Measurements from ENCODE around the gene GPR160. TPM values are rescaled to one million over a fixed set of nuclear protein-coding genes. Genes with fewer than 3 reads are reported as not detected.

Gene GPR160
- total RNA-seq, result 7.7 TPM
- polyA plus RNA-seq, result 5.1 TPM
- long read RNA-seq, donor 1, partial matches to known transcripts, result 0 of 1 reads
- long read RNA-seq, donor 1, other reads (novel, unspliced or antisense), result 0 of 1 reads
- long read RNA-seq, donor 2, result 0 reads
- long read RNA-seq, donor 3, partial matches to known transcripts, result 11 of 13 reads
- long read RNA-seq, donor 3, other reads (novel, unspliced or antisense), result 0 of 13 reads
- long read RNA-seq, donor 4, result 0 reads
- long read RNA-seq, donor 5, transcript GPR160-201 (4 exons, 2,039 nt), result major isoform, 8 of 8 reads
- long read RNA-seq, donor 5, partial matches to known transcripts, result 0 of 8 reads
- long read RNA-seq, donor 5, other reads (novel, unspliced or antisense), result 0 of 8 reads
- long read RNA-seq, donor 6, partial matches to known transcripts, result 0 of 1 reads
- long read RNA-seq, donor 6, other reads (novel, unspliced or antisense), result 0 of 1 reads
- long read RNA-seq, donor 7, partial matches to known transcripts, result 0 of 5 reads
- long read RNA-seq, donor 7, other reads (novel, unspliced or antisense), result 0 of 5 reads
- long read RNA-seq, donor 8, partial matches to known transcripts, result 0 of 1 reads
- long read RNA-seq, donor 8, other reads (novel, unspliced or antisense), result 0 of 1 reads
- long read RNA-seq, donor 9, partial matches to known transcripts, result 0 of 3 reads
- long read RNA-seq, donor 9, other reads (novel, unspliced or antisense), result 0 of 3 reads
- long read RNA-seq, donor 10, partial matches to known transcripts, result 0 of 2 reads
- long read RNA-seq, donor 10, other reads (novel, unspliced or antisense), result 0 of 2 reads

- H3K36me3 ChIP-seq (ENCODE audit: control insufficient read depth in 2 of 2, insufficient read depth in 2 of 2, low read length in 1 of 2), result no peaks in the 10 kb centered on the region
- 6% methylated on average over 78 of the region's 78 CpGs for WGBS
- H3K9me3 ChIP-seq (ENCODE audit: control insufficient read depth in 2 of 2, insufficient read depth in 1 of 2, low read length in 1 of 2), result peaks cover 0 to 17% of the 10 kb centered on the region in 2 donors
- no peak within 1 kb of the TSS for H3K27ac ChIP-seq (ENCODE audit: low read depth in 1 of 2, low read length in 1 of 2)
- peak in 8 of 9 donors; percentile 47 to 87 (median 70) for DNase-seq (ENCODE audit: low read depth in 6 of 9, low spot score in 9 of 9)
- peaks cover 16 to 26% of the 10 kb centered on the region in 2 donors for H3K4me1 ChIP-seq (ENCODE audit: control insufficient read depth in 2 of 2, insufficient read depth in 2 of 2, low read length in 2 of 2)
- H3K4me3 ChIP-seq (ENCODE audit: low read length in 2 of 2), result peak within 1 kb of the TSS; percentile 52 to 67
- H3K27me3 ChIP-seq (ENCODE audit: control insufficient read depth in 2 of 2, insufficient read depth in 1 of 2, low read length in 1 of 2), result peaks cover 14 to 33% of the 10 kb centered on the region in 2 donors
Measured at GRCh38 chr3:170037463-170038433, at the start of gene GPR160. TSS of gene GPR160 (plus strand) at chr3:170037995. CDS start at chr3:170083973, 45,978 bp downstream.

- Histone ChIP-seq H3K9me3 (ENCODE audit: control insufficient read depth in 2 of 2, insufficient read depth in 1 of 2, low read length in 1 of 2) (no peaks in the 10 kb centered on the region), H3K4me3 (ENCODE audit: low read length in 2 of 2) (no peak overlapping the region)
- WGBS, result 99% methylated on average over 4 of the region's 4 CpGs
Measured at GRCh38 chr3:169990431-169990830, 47.4 kb upstream of the GPR160 start.

GRCh38 chr3:169992156-169992555 is 45.6 kb upstream of the GPR160 start:
- Histone ChIP-seq H3K4me3 (ENCODE audit: low read length in 2 of 2) (no peak overlapping the region), H3K27me3 (ENCODE audit: control insufficient read depth in 2 of 2, insufficient read depth in 1 of 2, low read length in 1 of 2) (no peaks in the 10 kb centered on the region), H3K4me1 (ENCODE audit: control insufficient read depth in 2 of 2, insufficient read depth in 2 of 2, low read length in 2 of 2) (no peaks in the 10 kb centered on the region), H3K27ac (ENCODE audit: low read depth in 1 of 2, low read length in 1 of 2) (no peak overlapping the region), H3K36me3 (ENCODE audit: control insufficient read depth in 2 of 2, insufficient read depth in 2 of 2, low read length in 1 of 2) (peaks cover 12 to 65% of the 10 kb centered on the region in 2 donors), H3K9me3 (ENCODE audit: control insufficient read depth in 2 of 2, insufficient read depth in 1 of 2, low read length in 1 of 2) (no peaks in the 10 kb centered on the region)
- 98% methylated on average over 3 of the region's 3 CpGs for WGBS
- no peak for DNase-seq (ENCODE audit: low read depth in 6 of 9, low spot score in 9 of 9)

More at GRCh38 chr3:169990431-169990830, 47.4 kb upstream of the GPR160 start:
- Histone ChIP-seq H3K27ac (ENCODE audit: low read depth in 1 of 2, low read length in 1 of 2) (no peak overlapping the region), H3K27me3 (ENCODE audit: control insufficient read depth in 2 of 2, insufficient read depth in 1 of 2, low read length in 1 of 2) (no peaks in the 10 kb centered on the region), H3K4me1 (ENCODE audit: control insufficient read depth in 2 of 2, insufficient read depth in 2 of 2, low read length in 2 of 2) (no peaks in the 10 kb centered on the region), H3K36me3 (ENCODE audit: control insufficient read depth in 2 of 2, insufficient read depth in 2 of 2, low read length in 1 of 2) (peaks cover 19 to 65% of the 10 kb centered on the region in 2 donors)
- no peak for DNase-seq (ENCODE audit: low read depth in 6 of 9, low spot score in 9 of 9)

- Histone ChIP-seq H3K36me3 (ENCODE audit: control insufficient read depth in 2 of 2, insufficient read depth in 2 of 2, low read length in 1 of 2) (peaks cover 12 to 60% of the 10 kb centered on the region in 2 donors), H3K27me3 (ENCODE audit: control insufficient read depth in 2 of 2, insufficient read depth in 1 of 2, low read length in 1 of 2) (no peaks in the 10 kb centered on the region), H3K9me3 (ENCODE audit: control insufficient read depth in 2 of 2, insufficient read depth in 1 of 2, low read length in 1 of 2) (no peaks in the 10 kb centered on the region), H3K4me3 (ENCODE audit: low read length in 2 of 2) (no peak overlapping the region), H3K27ac (ENCODE audit: low read depth in 1 of 2, low read length in 1 of 2) (no peak overlapping the region), H3K4me1 (ENCODE audit: control insufficient read depth in 2 of 2, insufficient read depth in 2 of 2, low read length in 2 of 2) (no peaks in the 10 kb centered on the region)
- no peak for DNase-seq (ENCODE audit: low read depth in 6 of 9, low spot score in 9 of 9)
- WGBS, result 94% methylated on average over 5 of the region's 5 CpGs
Measured at GRCh38 chr3:169992781-169993180, 45.0 kb upstream of the GPR160 start.

GRCh38 chr3:169993761-169994160 is 44.0 kb upstream of the GPR160 start:
- Histone ChIP-seq H3K4me3 (ENCODE audit: low read length in 2 of 2) (no peak overlapping the region), H3K36me3 (ENCODE audit: control insufficient read depth in 2 of 2, insufficient read depth in 2 of 2, low read length in 1 of 2) (peaks cover 12 to 55% of the 10 kb centered on the region in 2 donors), H3K4me1 (ENCODE audit: control insufficient read depth in 2 of 2, insufficient read depth in 2 of 2, low read length in 2 of 2) (no peaks in the 10 kb centered on the region), H3K27ac (ENCODE audit: low read depth in 1 of 2, low read length in 1 of 2) (no peak overlapping the region), H3K9me3 (ENCODE audit: control insufficient read depth in 2 of 2, insufficient read depth in 1 of 2, low read length in 1 of 2) (no peaks in the 10 kb centered on the region), H3K27me3 (ENCODE audit: control insufficient read depth in 2 of 2, insufficient read depth in 1 of 2, low read length in 1 of 2) (no peaks in the 10 kb centered on the region)
- DNase-seq (ENCODE audit: low read depth in 6 of 9, low spot score in 9 of 9), result no peak
- over 99% methylated on average over 3 of the region's 3 CpGs for WGBS

GRCh38 chr3:169996063-169996462 is 41.7 kb upstream of the GPR160 start:
- H3K9me3 ChIP-seq (ENCODE audit: control insufficient read depth in 2 of 2, insufficient read depth in 1 of 2, low read length in 1 of 2), result peaks cover 0 to 4% of the 10 kb centered on the region in 2 donors
- WGBS, result 98% methylated on average over 2 of the region's 2 CpGs
- DNase-seq (ENCODE audit: low read depth in 6 of 9, low spot score in 9 of 9), result no peak
- H3K4me1 ChIP-seq (ENCODE audit: control insufficient read depth in 2 of 2, insufficient read depth in 2 of 2, low read length in 2 of 2), result no peaks in the 10 kb centered on the region
- H3K36me3 ChIP-seq (ENCODE audit: control insufficient read depth in 2 of 2, insufficient read depth in 2 of 2, low read length in 1 of 2), result peaks cover 7 to 49% of the 10 kb centered on the region in 2 donors
- no peak overlapping the region for H3K4me3 ChIP-seq (ENCODE audit: low read length in 2 of 2)
- no peaks in the 10 kb centered on the region for H3K27me3 ChIP-seq (ENCODE audit: control insufficient read depth in 2 of 2, insufficient read depth in 1 of 2, low read length in 1 of 2)
- H3K27ac ChIP-seq (ENCODE audit: low read depth in 1 of 2, low read length in 1 of 2), result no peak overlapping the region

GRCh38 chr3:169998668-169999131 is 39.1 kb upstream of the GPR160 start:
- Histone ChIP-seq H3K27me3 (ENCODE audit: control insufficient read depth in 2 of 2, insufficient read depth in 1 of 2, low read length in 1 of 2) (no peaks in the 10 kb centered on the region), H3K36me3 (ENCODE audit: control insufficient read depth in 2 of 2, insufficient read depth in 2 of 2, low read length in 1 of 2) (peaks cover 0 to 33% of the 10 kb centered on the region in 2 donors), H3K9me3 (ENCODE audit: control insufficient read depth in 2 of 2, insufficient read depth in 1 of 2, low read length in 1 of 2) (peaks cover 0 to 4% of the 10 kb centered on the region in 2 donors), H3K4me1 (ENCODE audit: control insufficient read depth in 2 of 2, insufficient read depth in 2 of 2, low read length in 2 of 2) (peaks cover 0 to 3% of the 10 kb centered on the region in 2 donors), H3K4me3 (ENCODE audit: low read length in 2 of 2) (no peak overlapping the region), H3K27ac (ENCODE audit: low read depth in 1 of 2, low read length in 1 of 2) (no peak overlapping the region)
- no peak for DNase-seq (ENCODE audit: low read depth in 6 of 9, low spot score in 9 of 9)
- WGBS, result 53% methylated on average over 2 of the region's 2 CpGs

- no peak for DNase-seq (ENCODE audit: low read depth in 6 of 9, low spot score in 9 of 9)
- H3K9me3 ChIP-seq (ENCODE audit: control insufficient read depth in 2 of 2, insufficient read depth in 1 of 2, low read length in 1 of 2), result peaks cover 0 to 4% of the 10 kb centered on the region in 2 donors
- H3K27ac ChIP-seq (ENCODE audit: low read depth in 1 of 2, low read length in 1 of 2), result no peak overlapping the region
- no peaks in the 10 kb centered on the region for H3K27me3 ChIP-seq (ENCODE audit: control insufficient read depth in 2 of 2, insufficient read depth in 1 of 2, low read length in 1 of 2)
- 99% methylated on average over 1 of the region's 1 CpG for WGBS
- H3K36me3 ChIP-seq (ENCODE audit: control insufficient read depth in 2 of 2, insufficient read depth in 2 of 2, low read length in 1 of 2), result peaks cover 0 to 27% of the 10 kb centered on the region in 2 donors
- no peak overlapping the region for H3K4me3 ChIP-seq (ENCODE audit: low read length in 2 of 2)
- H3K4me1 ChIP-seq (ENCODE audit: control insufficient read depth in 2 of 2, insufficient read depth in 2 of 2, low read length in 2 of 2), result peaks cover 0 to 3% of the 10 kb centered on the region in 2 donors
Measured at GRCh38 chr3:169999433-169999832, 38.4 kb upstream of the GPR160 start.

Measured in thymus (tissue), 14 donors.